ENCODE data around the gene SMIM10.
"Not testable (repeated sequence)": the region's sequence is repeated elsewhere in the genome, so short reads cannot be mapped to it uniquely, and the experiment has no call there.

Gene SMIM10

DNA sequence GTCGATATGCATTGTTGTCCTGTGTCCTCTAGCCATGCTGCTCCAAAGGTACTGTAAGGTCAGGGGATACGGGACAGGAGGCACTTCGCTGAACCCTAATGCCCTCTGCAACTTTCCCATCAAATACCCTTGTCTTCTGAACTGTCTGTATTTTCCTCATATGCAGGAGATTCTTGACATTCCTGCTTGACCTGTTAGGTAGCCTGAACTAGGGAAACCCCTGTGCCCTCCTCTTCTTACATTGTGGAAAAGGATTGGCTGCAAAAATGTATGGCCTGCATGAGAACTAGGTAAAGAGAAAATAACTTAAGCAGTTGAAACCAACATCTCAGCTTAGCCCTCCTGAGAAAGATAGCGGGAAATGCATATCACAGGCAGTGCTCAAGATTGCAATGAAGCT is 20.1 kb downstream of the SMIM10 start:
- DNase-seq (ENCODE audit: low read depth in 3 of 3), result no peak

DNA sequence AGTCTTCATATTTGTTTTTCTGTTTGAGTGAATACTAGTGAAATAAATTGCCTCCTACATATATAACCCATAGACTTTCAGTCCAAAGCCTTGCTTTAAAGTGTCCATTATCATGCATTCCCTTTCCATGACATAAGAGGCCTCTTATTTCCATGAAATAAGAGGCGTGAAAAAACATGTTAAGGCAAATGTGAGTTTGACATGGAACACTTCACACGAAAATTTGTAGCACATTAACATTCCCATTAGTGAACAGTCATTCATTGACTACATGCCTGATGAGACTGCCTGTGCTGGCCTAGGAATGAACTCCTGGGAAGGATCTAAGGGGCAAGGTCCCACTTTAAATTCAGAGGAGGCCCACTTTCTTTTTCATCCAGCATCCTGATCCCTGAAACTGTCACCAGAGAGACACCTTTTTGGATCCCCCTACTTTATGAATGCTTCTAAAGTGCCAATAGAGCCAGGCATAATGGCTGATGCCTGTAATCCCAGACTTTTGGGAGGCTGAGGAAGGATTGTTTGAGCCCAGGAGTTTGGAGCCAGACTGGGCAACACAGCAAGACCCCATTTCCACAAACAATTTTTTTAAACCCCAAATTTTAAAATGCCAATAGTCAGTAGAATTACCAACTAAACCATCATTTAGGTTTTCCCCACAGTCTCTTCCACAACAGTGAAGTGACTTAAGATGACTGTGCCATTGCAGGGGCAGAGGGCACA is 24.9 kb downstream of the SMIM10 start:
- DNase-seq (ENCODE audit: low read depth in 3 of 3), result no peak

DNA sequence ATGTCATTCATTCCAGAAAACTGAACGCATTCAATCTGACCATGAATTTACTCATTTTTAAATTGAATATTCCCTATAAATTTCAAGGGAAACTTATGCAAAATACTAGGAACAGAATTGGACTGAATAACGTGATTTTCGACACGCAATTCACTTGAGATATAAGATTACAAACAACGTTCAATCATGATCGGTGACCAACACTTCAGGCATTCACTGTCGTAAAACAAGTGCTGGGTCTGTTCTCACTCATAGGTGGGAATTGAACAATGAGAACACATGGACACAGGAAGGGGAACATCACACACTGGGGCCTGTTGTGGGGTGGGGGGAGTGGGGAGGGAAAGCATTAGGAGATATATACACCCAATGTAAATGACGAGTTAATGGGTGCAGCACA is 29.1 kb downstream of the SMIM10 start:
- not testable (repeated sequence) for DNase-seq (ENCODE audit: low read depth in 3 of 3)

DNA sequence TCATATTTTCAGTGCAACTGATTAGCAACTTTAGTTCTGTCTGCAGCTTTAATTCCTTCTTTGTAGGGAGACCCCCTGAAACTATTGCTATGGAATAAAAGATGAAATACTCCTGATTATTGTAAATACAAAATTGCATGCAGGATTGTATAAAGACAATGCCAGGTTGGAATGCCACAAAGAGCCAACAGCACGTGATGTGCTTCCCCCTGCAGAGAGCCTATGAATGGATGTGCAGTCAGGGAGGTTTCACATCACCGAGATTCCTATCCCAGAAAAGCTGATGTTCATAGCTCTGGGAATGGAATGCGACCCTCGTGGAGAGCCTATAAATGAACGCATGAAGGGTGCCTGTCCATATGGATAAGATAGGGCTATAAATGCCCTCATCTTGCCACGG is 33.0 kb downstream of the SMIM10 start:
- not testable (repeated sequence) for DNase-seq (ENCODE audit: low read depth in 3 of 3)

DNA sequence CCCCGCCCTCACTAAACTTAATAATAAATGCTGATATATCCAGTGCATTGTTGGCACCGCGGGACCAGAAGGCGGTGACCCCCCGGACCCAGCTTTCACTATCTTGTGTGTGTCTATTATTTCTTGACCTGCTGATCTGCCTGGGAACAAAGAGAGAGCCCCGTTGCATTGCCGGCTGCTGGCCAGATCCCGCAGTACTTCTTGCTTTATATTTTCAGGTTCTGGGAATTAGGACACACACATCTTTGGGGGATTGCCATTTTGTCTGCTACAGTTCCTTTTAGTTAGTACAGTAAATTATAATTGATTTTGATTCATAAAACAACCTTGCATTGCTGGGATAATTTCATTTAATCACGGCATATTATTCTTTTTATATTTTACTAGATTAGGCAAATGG is 33.7 kb downstream of the SMIM10 start:
- DNase-seq (ENCODE audit: low read depth in 3 of 3), result no peak

DNA sequence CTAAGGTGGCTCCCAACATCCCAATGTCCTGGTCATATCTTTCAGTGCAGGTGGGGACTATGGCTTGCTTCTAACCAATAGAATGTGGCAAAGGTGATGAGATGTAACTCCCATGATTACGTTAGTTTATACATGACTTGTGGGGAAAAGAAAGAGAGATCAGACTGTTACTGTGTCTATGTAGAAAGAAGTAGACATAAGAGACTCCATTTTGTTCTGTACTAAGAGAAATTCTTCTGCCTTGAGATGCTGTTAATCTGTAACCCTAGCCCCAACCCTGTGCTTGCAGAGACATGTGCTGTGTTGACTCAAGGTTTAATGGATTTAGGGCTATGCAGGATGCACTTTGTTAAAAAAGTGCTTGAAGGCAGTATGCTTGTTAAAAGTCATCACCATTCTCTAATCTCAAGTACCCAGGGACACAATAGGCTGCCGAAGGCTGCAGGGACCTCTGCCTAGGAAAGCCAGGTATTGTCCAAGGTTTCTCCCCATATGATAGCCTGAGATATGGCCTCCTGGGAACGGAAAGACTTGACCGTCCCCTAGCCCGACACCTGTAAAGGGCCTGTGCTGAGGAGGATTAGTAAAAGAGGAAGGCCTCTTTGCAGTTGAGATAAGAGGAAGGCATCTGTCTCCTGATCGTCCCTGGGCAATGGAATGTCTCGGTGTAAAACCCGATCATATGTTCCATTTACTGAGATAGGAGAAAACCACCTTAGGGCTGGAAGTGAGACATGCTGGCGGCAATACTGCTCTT is 39.6 kb downstream of the SMIM10 start:
- DNase-seq (ENCODE audit: low read depth in 3 of 3), result not testable (repeated sequence)

DNA sequence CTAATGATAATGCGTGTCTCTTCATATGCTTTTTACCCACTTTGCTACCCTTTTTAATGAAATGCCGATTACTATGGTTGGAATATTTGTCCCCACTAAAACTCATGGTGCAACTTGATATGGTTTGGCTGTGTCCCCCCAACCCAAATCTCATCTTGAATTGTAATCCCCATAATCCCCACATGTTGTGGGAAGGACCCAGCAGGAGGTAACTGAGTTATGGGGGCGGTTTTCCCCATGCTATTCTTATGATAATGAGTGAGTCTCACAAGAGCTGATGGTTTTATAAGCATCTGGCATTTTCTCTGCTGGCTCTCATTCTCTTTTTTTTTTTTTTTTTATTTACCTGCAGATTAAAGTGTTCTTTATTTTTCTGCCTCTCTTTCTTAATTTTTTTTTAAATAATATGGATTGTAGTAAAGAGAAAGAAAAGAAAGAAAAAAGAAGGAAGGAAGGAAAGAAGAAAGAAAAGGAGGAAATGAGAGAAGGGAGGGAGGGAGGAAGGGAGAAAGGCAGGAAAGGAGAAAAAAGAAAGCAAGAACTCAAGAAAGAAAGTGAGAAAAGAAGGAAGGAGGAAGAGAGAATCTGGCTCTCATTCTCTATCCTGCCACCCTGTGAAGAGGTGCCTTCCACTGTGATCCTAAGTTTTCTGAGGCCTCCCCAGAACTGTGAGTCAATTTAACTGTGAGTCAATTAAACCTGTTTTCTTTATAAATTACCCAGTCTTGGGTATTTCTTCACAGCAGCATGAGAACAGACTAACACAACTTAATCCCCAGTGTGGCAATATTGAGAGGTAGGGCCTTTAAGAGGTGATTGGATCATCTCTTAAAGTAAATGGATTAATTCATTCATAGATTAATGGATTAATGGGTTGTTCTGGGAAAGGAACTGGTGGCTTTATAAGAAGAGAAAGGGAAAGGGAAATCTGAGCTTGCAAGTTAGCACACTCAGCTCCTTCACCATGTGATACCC is 50.6 kb downstream of the SMIM10 start:
- DNase-seq (ENCODE audit: low read depth in 3 of 3), result not testable (repeated sequence)

All from stimulated activated CD4-positive, alpha-beta T cell treated with anti-CD3 and anti-CD28 coated beads, TNF-alpha, amount 100 ng/mL, for 24 hours (primary cell).